Skeletal muscle tissue (tissue), 4 donors: ENCODE data around the gene P2RX4. TPM values are rescaled to one million over a fixed set of nuclear protein-coding genes. Genes with fewer than 3 reads are reported as not detected.
"Not testable (repeated sequence)": the region's sequence is repeated elsewhere in the genome, so short reads cannot be mapped to it uniquely, and the experiment has no call there.

Source experiments
- H3K27ac ChIP-seq: one replicate; pipeline ENCODE4 v1.7.0; 2013; ENCODE audit warnings: mild to moderate bottlenecking, low read depth, low read length, inconsistent platforms
- H3K27me3 ChIP-seq, 3 donors: one replicate each; pipeline ENCODE4 v1.7.0; 2013; ENCODE audit warnings: low read length in 3 of 3; ENCODE audit not compliant: control insufficient read depth in 3 of 3, insufficient read depth in 3 of 3
- H3K36me3 ChIP-seq, 3 donors: one replicate each; pipeline ENCODE4 v1.7.0; 2013; ENCODE audit warnings: low read length in 3 of 3; ENCODE audit not compliant: control insufficient read depth in 3 of 3, insufficient read depth in 3 of 3
- H3K4me1 ChIP-seq, 3 donors: one replicate each; pipeline ENCODE4 v1.7.0; 2013; ENCODE audit warnings: low read length in 3 of 3, mild to moderate bottlenecking in 3 of 3; ENCODE audit not compliant: control insufficient read depth in 3 of 3, insufficient read depth in 3 of 3
- H3K4me3 ChIP-seq, 3 donors: one replicate each; pipeline ENCODE4 v1.7.0; 2013; ENCODE audit warnings: low read length in 3 of 3
- H3K9ac ChIP-seq, 3 donors: one replicate each; pipeline ENCODE4 v1.7.0; 2013; ENCODE audit warnings: low read length in 3 of 3, mild to moderate bottlenecking in 3 of 3, moderate library complexity in 2 of 3, low read depth in 1 of 3
- H3K9me3 ChIP-seq, 3 donors: one replicate each; pipeline ENCODE4 v1.7.0; 2013; ENCODE audit warnings: low read length in 3 of 3; ENCODE audit not compliant: control insufficient read depth in 3 of 3
- total RNA-seq: library from RNA; depleted of rRNA; stranded (reverse); fragments of >200 nt; gene quantifications from one replicate; pipeline ENCODE4 v1.2.3, GENCODE V29; 2014
- donor health status: Osteomylitis.

Gene P2RX4
- total RNA-seq, 1 donor from 2014 or later, result 14.6 TPM

GRCh38 chr12:121187501-121187900 lies 22.4 kb upstream of the P2RX4 start:
- H3K27ac ChIP-seq, result no peak overlapping the region
- no peak overlapping the region for H3K4me3 ChIP-seq
- no peaks in the 10 kb centered on the region for H3K9me3 ChIP-seq
- H3K27me3 ChIP-seq, result no peaks in the 10 kb centered on the region
- no peaks in the 10 kb centered on the region for H3K4me1 ChIP-seq
- peaks cover 0 to 2% (median 0%) of the 10 kb centered on the region in 3 donors for H3K36me3 ChIP-seq
- H3K9ac ChIP-seq, result no peak overlapping the region

- H3K36me3 ChIP-seq, result peaks cover 0 to 2% (median 0%) of the 10 kb centered on the region in 3 donors
- no peak overlapping the region for H3K27ac ChIP-seq
- no peak overlapping the region for H3K4me3 ChIP-seq
- H3K27me3 ChIP-seq, result no peaks in the 10 kb centered on the region
- H3K9ac ChIP-seq, result no peak overlapping the region
- H3K9me3 ChIP-seq, result no peaks in the 10 kb centered on the region
- no peaks in the 10 kb centered on the region for H3K4me1 ChIP-seq
These were observed 21.7 kb upstream of the P2RX4 start for GRCh38 chr12:121188227-121188626.

- peaks cover 0 to 2% (median 0%) of the 10 kb centered on the region in 3 donors for H3K36me3 ChIP-seq
- no peaks in the 10 kb centered on the region for H3K9me3 ChIP-seq
- H3K9ac ChIP-seq, result no peak overlapping the region
- H3K27me3 ChIP-seq, result no peaks in the 10 kb centered on the region
- H3K27ac ChIP-seq, result no peak overlapping the region
- H3K4me3 ChIP-seq, result no peak overlapping the region
- H3K4me1 ChIP-seq, result no peaks in the 10 kb centered on the region
These were observed 20.8 kb upstream of the P2RX4 start for GRCh38 chr12:121189131-121189530.

GRCh38 chr12:121189619-121190155 lies 20.2 kb upstream of the P2RX4 start:
- Histone ChIP-seq H3K27me3 (no peaks in the 10 kb centered on the region), H3K4me3 (no peak overlapping the region)

GRCh38 chr12:121190523-121191031 lies 19.4 kb upstream of the P2RX4 start:
- Histone ChIP-seq H3K9me3 (no peaks in the 10 kb centered on the region), H3K4me3 (no peak overlapping the region), H3K9ac (no peak overlapping the region), H3K27ac (no peak overlapping the region), H3K27me3 (no peaks in the 10 kb centered on the region), H3K4me1 (no peaks in the 10 kb centered on the region), H3K36me3 (peaks cover 0 to 2% (median 0%) of the 10 kb centered on the region in 3 donors)

More at GRCh38 chr12:121189619-121190155, 20.2 kb upstream of the P2RX4 start:
- peaks cover 0 to 2% (median 0%) of the 10 kb centered on the region in 3 donors for H3K36me3 ChIP-seq
- no peaks in the 10 kb centered on the region for H3K4me1 ChIP-seq
- H3K9me3 ChIP-seq, result no peaks in the 10 kb centered on the region
- H3K27ac ChIP-seq, result no peak overlapping the region
- H3K9ac ChIP-seq, result no peak overlapping the region

GRCh38 chr12:121191151-121191550 lies 18.8 kb upstream of the P2RX4 start:
- H3K4me3 ChIP-seq, result no peak overlapping the region
- no peaks in the 10 kb centered on the region for H3K4me1 ChIP-seq
- H3K27me3 ChIP-seq, result no peaks in the 10 kb centered on the region
- no peak overlapping the region for H3K27ac ChIP-seq
- no peaks in the 10 kb centered on the region for H3K9me3 ChIP-seq
- H3K9ac ChIP-seq, result no peak overlapping the region
- peaks cover 0 to under 1% (median 0%) of the 10 kb centered on the region in 3 donors for H3K36me3 ChIP-seq

- Histone ChIP-seq H3K27ac (peak overlapping the region; percentile 40), H3K36me3 (no peaks in the 10 kb centered on the region), H3K9me3 (no peaks in the 10 kb centered on the region), H3K9ac (no peak overlapping the region), H3K4me3 (no peak overlapping the region), H3K27me3 (no peaks in the 10 kb centered on the region), H3K4me1 (no peaks in the 10 kb centered on the region)
These were observed 13.0 kb upstream of the P2RX4 start for GRCh38 chr12:121196902-121197301.

GRCh38 chr12:121198949-121199348 lies 11.0 kb upstream of the P2RX4 start:
- Histone ChIP-seq H3K9ac (no peak overlapping the region), H3K9me3 (no peaks in the 10 kb centered on the region), H3K36me3 (no peaks in the 10 kb centered on the region), H3K4me3 (no peak overlapping the region), H3K4me1 (no peaks in the 10 kb centered on the region), H3K27ac (no peak overlapping the region), H3K27me3 (no peaks in the 10 kb centered on the region)

- H3K4me1 ChIP-seq, H3K27ac ChIP-seq, H3K4me3 ChIP-seq, H3K36me3 ChIP-seq, H3K9me3 ChIP-seq, H3K9ac ChIP-seq, H3K27me3 ChIP-seq: not testable (repeated sequence)
These were observed 8.8 kb upstream of the P2RX4 start for GRCh38 chr12:121201140-121201539.

GRCh38 chr12:121202407-121203355 lies 7.2 kb upstream of the P2RX4 start:
- no peak overlapping the region for H3K27ac ChIP-seq

More at GRCh38 chr12:121202407-121203355, 7.2 kb upstream of the P2RX4 start:
- H3K4me3 ChIP-seq, result no peak overlapping the region
- H3K4me1 ChIP-seq, result no peaks in the 10 kb centered on the region
- H3K27me3 ChIP-seq, result no peaks in the 10 kb centered on the region
- H3K9ac ChIP-seq, result no peak overlapping the region
- H3K9me3 ChIP-seq, result no peaks in the 10 kb centered on the region
- no peaks in the 10 kb centered on the region for H3K36me3 ChIP-seq
